PC-9 (cell line): ENCODE measurements around the gene MAST4. TPM values are rescaled to one million over a fixed set of nuclear protein-coding genes. Genes with fewer than 3 reads are reported as not detected.

Experiments used
- BruUV-seq: library from RNA; stranded (reverse); fragments of 400-500 nt; replicated peaks from 2 replicates; lab custom pipeline; 2021; lab: Mats Ljungman, UMichigan
- CTCF ChIA-PET: fragments of 300-600 bp; sonication (Branson Sonifier 250); formaldehyde crosslinking; loops from one replicate; lab custom pipeline; 2022; ENCODE audit warnings: antibody characterized with exemption; lab: Charles Lee
- POLR2A ChIA-PET: fragments of 300-600 bp; sonication (Branson Sonifier 250); formaldehyde crosslinking; loops from one replicate; lab custom pipeline; 2022; ENCODE audit warnings: antibody characterized with exemption; ENCODE audit not compliant: unreplicated experiment; lab: Charles Lee
- DNase-seq, 2 experiments: peaks; one replicate each; pipeline versions ENCODE4 v3.0.0 to v3.0.0-alpha.2; 2015 to 2022; ENCODE audit warnings: mixed read lengths in 1 of 2
- H2AFZ ChIP-seq: fragments of 200-600 bp; sonication (generic); 2 replicates; pipeline ENCODE4 v1.8.1; 2017; ENCODE audit warnings: antibody characterized with exemption
- H3F3A ChIP-seq: fragments of 200-600 bp; sonication (generic); 2 replicates; pipeline ENCODE4 v1.8.1; 2017; ENCODE audit warnings: antibody characterized with exemption, mild to moderate bottlenecking, low read depth; ENCODE audit not compliant: insufficient read depth
- H3K27ac ChIP-seq: fragments of 200-600 bp; sonication (generic); 2 replicates; pipeline ENCODE4 v1.6.1; 2016; ENCODE audit warnings: mixed run types
- H3K27me3 ChIP-seq: fragments of 200-600 bp; sonication (generic); 2 replicates; pipeline ENCODE4 v1.6.1; 2016; ENCODE audit warnings: low read depth, mixed run types; ENCODE audit not compliant: insufficient read depth
- H3K36me3 ChIP-seq: fragments of 200-600 bp; sonication (generic); 2 replicates; pipeline ENCODE4 v1.6.1; 2016; ENCODE audit warnings: low read depth, mixed run types
- H3K4me1 ChIP-seq: fragments of 200-600 bp; sonication (generic); replicated peaks from 2 replicates; pipeline ENCODE4 v1.6.1; 2016; ENCODE audit warnings: mixed run types; ENCODE audit not compliant: insufficient read depth
- H3K4me2 ChIP-seq: fragments of 200-600 bp; sonication (generic); 2 replicates; pipeline ENCODE4 v1.6.1; 2017; ENCODE audit warnings: mixed run types
- H3K4me3 ChIP-seq: fragments of 200-600 bp; sonication (generic); 2 replicates; pipeline ENCODE4 v1.6.1; 2016; ENCODE audit warnings: mixed run types
- H3K79me2 ChIP-seq: fragments of 200-600 bp; sonication (generic); 2 replicates; pipeline ENCODE4 v1.6.1; 2017; ENCODE audit warnings: low read depth, mixed run types
- H3K9me2 ChIP-seq: fragments of 200-600 bp; sonication (generic); 2 replicates; pipeline ENCODE4 v1.8.1; 2017; ENCODE audit warnings: mild to moderate bottlenecking; ENCODE audit not compliant: insufficient read depth
- H3K9me3 ChIP-seq: fragments of 200-600 bp; sonication (generic); 2 replicates; pipeline ENCODE4 v1.8.1; 2016; ENCODE audit warnings: low read depth; ENCODE audit not compliant: insufficient read depth
- H4K20me1 ChIP-seq: fragments of 200-600 bp; sonication (generic); 2 replicates; pipeline ENCODE4 v1.8.1; 2017; ENCODE audit not compliant: insufficient read depth
- EZH2 ChIP-seq: fragments of 200-600 bp; sonication (generic); IDR thresholded peaks from 2 replicates; pipeline ENCODE4 v1.8.0; 2017; ENCODE audit warnings: antibody characterized with exemption, low read depth
- intact Hi-C: fragments of 100-400 bp; cut with micrococcal nuclease; formaldehyde crosslinking; loops from one replicate; pipeline ENCODE4 v1.10.0; 2022; ENCODE audit not compliant: unreplicated experiment
- total RNA-seq: library from RNA; stranded (reverse); gene quantifications from 2 replicates; pipeline ENCODE4 v1.2.3, GENCODE V29; 2021
- TF ChIP-seq, protein P1 (sequence below): fragments of 200-600 bp; sonication (generic); conservative IDR thresholded peaks from 2 replicates; pipeline ENCODE4 v1.6.1; 2017; ENCODE audit warnings: mixed run types, antibody characterized with exemption, mild to moderate bottlenecking, moderate library complexity

The MAST4 gene
- total RNA-seq, 1 experiment from 2014 or later: 19.3 TPM

- Histone ChIP-seq H3K27me3 (no peaks in the 10 kb centered on the region), H2AFZ (no peak overlapping the region), H3K9me2 (no peaks in the 10 kb centered on the region), H3K79me2 (no peaks in the 10 kb centered on the region), H3K27ac (no peak overlapping the region), H4K20me1 (no peaks in the 10 kb centered on the region), H3F3A (no peaks in the 10 kb centered on the region), H3K9me3 (no peaks in the 10 kb centered on the region), H3K4me3 (no peak overlapping the region), H3K36me3 (no peaks in the 10 kb centered on the region), H3K4me1 (no peaks in the 10 kb centered on the region), H3K4me2 (no peak overlapping the region)
- TF ChIP-seq EZH2: no peak
- TF ChIP-seq, protein P1, sequence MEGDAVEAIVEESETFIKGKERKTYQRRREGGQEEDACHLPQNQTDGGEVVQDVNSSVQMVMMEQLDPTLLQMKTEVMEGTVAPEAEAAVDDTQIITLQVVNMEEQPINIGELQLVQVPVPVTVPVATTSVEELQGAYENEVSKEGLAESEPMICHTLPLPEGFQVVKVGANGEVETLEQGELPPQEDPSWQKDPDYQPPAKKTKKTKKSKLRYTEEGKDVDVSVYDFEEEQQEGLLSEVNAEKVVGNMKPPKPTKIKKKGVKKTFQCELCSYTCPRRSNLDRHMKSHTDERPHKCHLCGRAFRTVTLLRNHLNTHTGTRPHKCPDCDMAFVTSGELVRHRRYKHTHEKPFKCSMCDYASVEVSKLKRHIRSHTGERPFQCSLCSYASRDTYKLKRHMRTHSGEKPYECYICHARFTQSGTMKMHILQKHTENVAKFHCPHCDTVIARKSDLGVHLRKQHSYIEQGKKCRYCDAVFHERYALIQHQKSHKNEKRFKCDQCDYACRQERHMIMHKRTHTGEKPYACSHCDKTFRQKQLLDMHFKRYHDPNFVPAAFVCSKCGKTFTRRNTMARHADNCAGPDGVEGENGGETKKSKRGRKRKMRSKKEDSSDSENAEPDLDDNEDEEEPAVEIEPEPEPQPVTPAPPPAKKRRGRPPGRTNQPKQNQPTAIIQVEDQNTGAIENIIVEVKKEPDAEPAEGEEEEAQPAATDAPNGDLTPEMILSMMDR: no peak
- ChIA-PET POLR2A (no interaction called here), CTCF (no interaction called here)
- no peak for DNase-seq
- no TSS peak for BruUV-seq
- intact Hi-C loops: no loop called here
Observed at GRCh38 chr5:66617991-66618768, 22.0 kb downstream of the MAST4 start.

GRCh38 chr5:66620711-66621110, 24.5 kb downstream of the MAST4 start:
- no TSS peak for BruUV-seq
- H3K79me2 ChIP-seq: no peaks in the 10 kb centered on the region
- H3K36me3 ChIP-seq: no peaks in the 10 kb centered on the region
- H3K4me2 ChIP-seq: no peak overlapping the region
- no peaks in the 10 kb centered on the region for H4K20me1 ChIP-seq
- DNase-seq: no peak
- no peaks in the 10 kb centered on the region for H3K9me2 ChIP-seq
- ChIA-PET POLR2A (no interaction called here), CTCF (no interaction called here)
- no peaks in the 10 kb centered on the region for H3F3A ChIP-seq
- intact Hi-C loops: no loop called here
- H3K27ac ChIP-seq: no peak overlapping the region
- no peak overlapping the region for H3K4me3 ChIP-seq
- H3K27me3 ChIP-seq: no peaks in the 10 kb centered on the region
- H3K9me3 ChIP-seq: no peaks in the 10 kb centered on the region
- TF ChIP-seq, protein P1: no peak
- TF ChIP-seq EZH2: no peak
- no peaks in the 10 kb centered on the region for H3K4me1 ChIP-seq
- no peak overlapping the region for H2AFZ ChIP-seq

GRCh38 chr5:66621146-66621545, 25.0 kb downstream of the MAST4 start:
- H3K36me3 ChIP-seq: no peaks in the 10 kb centered on the region
- H3K4me3 ChIP-seq: no peak overlapping the region
- no peaks in the 10 kb centered on the region for H3K27me3 ChIP-seq
- intact Hi-C loops: no loop called here
- no peak overlapping the region for H3K4me2 ChIP-seq
- no peaks in the 10 kb centered on the region for H4K20me1 ChIP-seq
- H3K9me2 ChIP-seq: no peaks in the 10 kb centered on the region
- no peak for TF ChIP-seq EZH2
- TF ChIP-seq, protein P1: no peak
- H3K4me1 ChIP-seq: no peaks in the 10 kb centered on the region
- CTCF ChIA-PET: no interaction called here
- POLR2A ChIA-PET: no interaction called here
- H3K79me2 ChIP-seq: no peaks in the 10 kb centered on the region
- H2AFZ ChIP-seq: no peak overlapping the region
- H3F3A ChIP-seq: no peaks in the 10 kb centered on the region
- H3K27ac ChIP-seq: no peak overlapping the region
- BruUV-seq: no TSS peak
- no peak for DNase-seq
- H3K9me3 ChIP-seq: no peaks in the 10 kb centered on the region
